GM21515 (cell line): ENCODE data around the gene SURF4.
A peak's percentile ranks its signal among the peaks of the same experiment; 100 is the strongest.

Experiments used
- ATAC-seq: cut with Tn5 transposase; IDR thresholded peaks from one replicate; pipeline ENCODE4 v1.9.1; 2021; ENCODE audit not compliant: unreplicated experiment

The SURF4 gene

GRCh38 chr9:133375724-133376654 lies at the start of gene SURF4, which contains the start of gene STKLD1:
Gene SURF4 (minus strand): TSS chr9:133376060. CDS start chr9:133375969, 91 bp downstream.
Gene STKLD1 (plus strand): TSS chr9:133376366. CDS start chr9:133376474, 108 bp downstream.
- ATAC-seq: peak; percentile 88

- ATAC-seq: no peak
These were observed 49.3 kb upstream of the SURF4 start for GRCh38 chr9:133425049-133425632.

- no peak for ATAC-seq
These were observed 48.3 kb upstream of the SURF4 start for GRCh38 chr9:133424187-133424586.

- ATAC-seq: no peak
These were observed 47.4 kb upstream of the SURF4 start for GRCh38 chr9:133423216-133423615.

- ATAC-seq: no peak
These were observed 46.0 kb upstream of the SURF4 start, which contains the start of gene ADAMTS13 for GRCh38 chr9:133421615-133422542. Gene ADAMTS13 (plus strand): TSS chr9:133422367. CDS start chr9:133422444, 77 bp downstream.

GRCh38 chr9:133420392-133420827 lies 44.5 kb upstream of the SURF4 start:
- ATAC-seq: no peak

GRCh38 chr9:133419005-133419404 lies 43.1 kb upstream of the SURF4 start:
- ATAC-seq: no peak

GRCh38 chr9:133417541-133418461 lies 41.9 kb upstream of the SURF4 start, which contains the start of gene REXO4:
Gene REXO4 (minus strand): TSS chr9:133418010. CDS start chr9:133417844, 166 bp downstream.
- ATAC-seq: peak; percentile 58

- ATAC-seq: no peak
These were observed 39.3 kb upstream of the SURF4 start for GRCh38 chr9:133415170-133415569.

- no peak for ATAC-seq
These were observed 32.2 kb upstream of the SURF4 start for GRCh38 chr9:133408042-133408441.

GRCh38 chr9:133406480-133407307 lies 30.8 kb upstream of the SURF4 start:
- peak; percentile 65 for ATAC-seq

- ATAC-seq: no peak
These were observed 29.9 kb upstream of the SURF4 start for GRCh38 chr9:133405508-133406438.

- no peak for ATAC-seq
These were observed 28.7 kb upstream of the SURF4 start for GRCh38 chr9:133404454-133405002.

- no peak for ATAC-seq
These were observed 28.1 kb upstream of the SURF4 start for GRCh38 chr9:133403766-133404453.

GRCh38 chr9:133402689-133403088 lies 26.8 kb upstream of the SURF4 start:
- ATAC-seq: no peak

GRCh38 chr9:133401588-133401987 lies 25.7 kb upstream of the SURF4 start:
- no peak for ATAC-seq

- no peak for ATAC-seq
These were observed 24.4 kb upstream of the SURF4 start for GRCh38 chr9:133400292-133400691.
